HCT116 (cell line): ENCODE results near the gene FHOD1. TPM values are rescaled to one million over a fixed set of nuclear protein-coding genes. Genes with fewer than 3 reads are reported as not detected.

Source experiments
- ATAC-seq: fragments of 200-7000 bp; cut with Tn5 transposase; 2 replicates; pipeline ENCODE4 v1.9.1; 2020; ENCODE audit warnings: mild to moderate bottlenecking, moderate library complexity
- BruUV-seq: library from RNA; stranded (reverse); fragments of 400-500 nt; replicated peaks from 2 replicates; lab custom pipeline; 2021; lab: Mats Ljungman, UMichigan
- CTCF ChIA-PET: fragments of 300-600 bp; sonication (Branson Sonifier 250); formaldehyde crosslinking; loops from one replicate; lab custom pipeline; 2021; ENCODE audit warnings: antibody characterized with exemption; lab: Charles Lee
- POLR2A ChIA-PET: fragments of 300-600, 350-600 bp; sonication (Branson Sonifier 250); formaldehyde crosslinking; loops from one replicate; lab custom pipeline; 2021; ENCODE audit warnings: antibody characterized with exemption; lab: Charles Lee
- RAD21 ChIA-PET, 2 experiments: fragments of 300-600 bp; sonication (Branson Sonifier 250); formaldehyde crosslinking; loops; one replicate each; lab custom pipeline; 2023; ENCODE audit warnings: low total read pairs in 2 of 2; ENCODE audit not compliant: uncharacterized antibody in 2 of 2, unreplicated experiment in 2 of 2, low non-redundant PET in 1 of 2; lab: Charles Lee
- DNase-seq: peaks from one replicate; pipeline ENCODE4 v3.0.0-alpha.2; 2010; ENCODE audit warnings: low read depth, low spot score
- H2AFZ ChIP-seq: fragments of 200-600 bp; shearing (Covaris generic), sonication (generic); 2 replicates; pipeline ENCODE4 v1.6.1; 2017; ENCODE audit warnings: low read depth, mixed run types, mixed read lengths, antibody characterized with exemption, low read length; ENCODE audit not compliant: poor library complexity, severe bottlenecking
- H3K27ac ChIP-seq: 2 replicates; pipeline ENCODE4 v1.5.1; 2012; ENCODE audit warnings: low read depth, low read length
- H3K27me3 ChIP-seq: fragments of 200-600 bp; sonication (generic); 2 replicates; pipeline ENCODE4 v1.6.1; 2016; ENCODE audit warnings: mixed run types, low read length, mixed read lengths; ENCODE audit not compliant: insufficient read depth
- H3K36me3 ChIP-seq, 2 experiments: fragments of 200-500 bp in 1 of 2; fragments of 200-600 bp in 1 of 2; sonication (Bioruptor generic) in 1 of 2; sonication (generic) in 1 of 2; 2 replicates each; pipeline versions ENCODE4 v1.5.1 to v1.6.1; 2014 to 2016; ENCODE audit warnings: low read length in 2 of 2, inconsistent platforms in 1 of 2, mixed read lengths in 1 of 2, mixed run types in 1 of 2; ENCODE audit not compliant: insufficient read depth in 2 of 2, control insufficient read depth in 1 of 2
- H3K4me1 ChIP-seq, 2 experiments: fragments of 200-600 bp in 1 of 2; sonication (generic) in 1 of 2; 2 replicates each; pipeline versions ENCODE4 v1.5.1 to v1.6.1; 2012 to 2017; ENCODE audit warnings: low read length in 2 of 2, inconsistent platforms in 1 of 2, mild to moderate bottlenecking in 1 of 2, mixed read lengths in 1 of 2, mixed run types in 1 of 2, moderate library complexity in 1 of 2; ENCODE audit not compliant: insufficient read depth in 2 of 2, control insufficient read depth in 1 of 2
- H3K4me2 ChIP-seq: fragments of 200-600 bp; sonication (generic); 2 replicates; pipeline ENCODE4 v1.6.1; 2017; ENCODE audit warnings: mixed run types, low read length, mixed read lengths
- H3K4me3 ChIP-seq, 2 experiments: fragments of 200-600 bp in 1 of 2; sonication (generic) in 1 of 2; replicated peaks in 1 of 2; 2 replicates each; pipeline ENCODE4 v1.5.1; 2011 to 2016; ENCODE audit warnings: low read length in 2 of 2, control low read depth in 1 of 2, low read depth in 1 of 2, mild to moderate bottlenecking in 1 of 2, mixed read lengths in 1 of 2, mixed run types in 1 of 2
- H3K79me2 ChIP-seq: fragments of 200-600 bp; sonication (generic); 2 replicates; pipeline ENCODE4 v1.6.1; 2017; ENCODE audit warnings: mild to moderate bottlenecking, mixed run types, low read length, moderate library complexity, mixed read lengths; ENCODE audit not compliant: insufficient read depth
- H3K9ac ChIP-seq: fragments of 200-600 bp; sonication (generic); 2 replicates; pipeline ENCODE4 v1.6.1; 2016; ENCODE audit warnings: low read length, mixed read lengths
- H3K9me2 ChIP-seq: fragments of 200-600 bp; sonication (generic), shearing (Covaris generic); 2 replicates; pipeline ENCODE4 v1.6.1; 2017; ENCODE audit warnings: mixed run types, mild to moderate bottlenecking, moderate library complexity; ENCODE audit not compliant: insufficient read depth
- H3K9me3 ChIP-seq, 2 experiments: fragments of 200-500 bp in 1 of 2; fragments of 200-600 bp in 1 of 2; sonication (Bioruptor generic) in 1 of 2; sonication (generic) in 1 of 2; 2 replicates each; pipeline ENCODE4 v1.6.1; 2014 to 2017; ENCODE audit warnings: low read length in 2 of 2, mixed read lengths in 2 of 2, inconsistent platforms in 1 of 2, low read depth in 1 of 2, mild to moderate bottlenecking in 1 of 2, mixed run types in 1 of 2, moderate library complexity in 1 of 2; ENCODE audit not compliant: control insufficient read depth in 1 of 2, insufficient read depth in 1 of 2
- H4K20me1 ChIP-seq: fragments of 200-600 bp; sonication (generic), shearing (Covaris generic); 2 replicates; pipeline ENCODE4 v1.6.1; 2017; ENCODE audit warnings: mixed run types, mild to moderate bottlenecking, moderate library complexity; ENCODE audit not compliant: insufficient read depth
- ATF3 ChIP-seq: IDR thresholded peaks from 2 replicates; pipeline ENCODE4 v1.6.1; 2012
- CBX3 ChIP-seq: IDR thresholded peaks from 2 replicates; pipeline ENCODE4 v1.6.1; 2012; ENCODE audit warnings: low read depth
- CEBPB ChIP-seq: IDR thresholded peaks from 2 replicates; pipeline ENCODE4 v1.6.1; 2012; ENCODE audit warnings: low read depth
- ELF1 ChIP-seq: IDR thresholded peaks from 2 replicates; pipeline ENCODE4 v1.6.1; 2012; ENCODE audit warnings: low read depth, borderline replicate concordance
- EZH2phosphoT487 ChIP-seq: fragments of 200-600 bp; IDR thresholded peaks from 2 replicates; pipeline ENCODE4 v1.6.1; 2018; ENCODE audit warnings: antibody characterized with exemption, borderline replicate concordance
- FOSL1 ChIP-seq: IDR thresholded peaks from 2 replicates; pipeline ENCODE4 v1.6.1; 2012; ENCODE audit warnings: low read depth
- JUND ChIP-seq: IDR thresholded peaks from 2 replicates; pipeline ENCODE4 v1.6.1; 2012
- POLR2A ChIP-seq: IDR thresholded peaks from 2 replicates; pipeline ENCODE4 v1.7.0; 2011; ENCODE audit warnings: borderline replicate concordance; ENCODE audit not compliant: insufficient read depth, insufficient read length; ENCODE audit errors: extremely low read depth
- RAD21 ChIP-seq: IDR thresholded peaks from 2 replicates; pipeline ENCODE4 v1.6.1; 2012; ENCODE audit warnings: low read depth, mild to moderate bottlenecking
- SP1 ChIP-seq: IDR thresholded peaks from 2 replicates; pipeline ENCODE4 v1.6.1; 2012; ENCODE audit warnings: low read depth
- SRF ChIP-seq: IDR thresholded peaks from 2 replicates; pipeline ENCODE4 v1.6.1; 2012; ENCODE audit warnings: low read depth
- YY1 ChIP-seq: IDR thresholded peaks from 2 replicates; pipeline ENCODE4 v1.6.1; 2011; ENCODE audit warnings: low read length, low read depth, moderate library complexity, mild to moderate bottlenecking; ENCODE audit not compliant: insufficient replicate concordance; ENCODE audit errors: extremely low read depth
- ZBTB33 ChIP-seq: IDR thresholded peaks from 2 replicates; pipeline ENCODE4 v1.6.1; 2011; ENCODE audit warnings: mild to moderate bottlenecking, low read length, moderate library complexity; ENCODE audit not compliant: insufficient replicate concordance; ENCODE audit errors: extremely low read depth
- intact Hi-C: fragments of 100-400 bp; cut with micrococcal nuclease; formaldehyde crosslinking; loops from 2 replicates; pipeline ENCODE4 v1.10.0; 2022
- total RNA-seq: library from RNA; stranded (reverse); gene quantifications from one replicate; pipeline ENCODE4 v1.2.1, GENCODE V29; 2021; ENCODE audit not compliant: unreplicated experiment

FHOD1 gene
- total RNA-seq, 1 experiment from 2014 or later: 69.2 TPM

GRCh38 chr16:67287960-67288359, 40.7 kb upstream of the FHOD1 start:
- H3K4me2 ChIP-seq: no peak overlapping the region
- DNase-seq (no peak), ATAC-seq (no peak)
- H3K9me3 ChIP-seq: no peaks in the 10 kb centered on the region
- no peaks in the 10 kb centered on the region for H4K20me1 ChIP-seq
- H3K4me1 ChIP-seq: peaks cover 3 to 20% of the 10 kb centered on the region in 2 experiments; a peak in 3 of 4 replicates
- ChIA-PET RAD21 (no interaction called here), CTCF (no interaction called here), POLR2A (no interaction called here)
- H3K79me2 ChIP-seq: no peaks in the 10 kb centered on the region
- no peak overlapping the region for H3K27ac ChIP-seq
- H3K36me3 ChIP-seq: no peaks in the 10 kb centered on the region; a peak in 1 of 4 replicates
- no peaks in the 10 kb centered on the region for H3K27me3 ChIP-seq
- H3K9me2 ChIP-seq: no peaks in the 10 kb centered on the region
- TF ChIP-seq POLR2A: no peak
- no peak for TF ChIP-seq CEBPB
- TF ChIP-seq JUND: no peak
- no peak for TF ChIP-seq YY1
- no peak for TF ChIP-seq CBX3
- TF ChIP-seq ELF1: no peak
- no peak for TF ChIP-seq FOSL1
- TF ChIP-seq RAD21: no peak
- no peak for TF ChIP-seq SRF
- TF ChIP-seq EZH2phosphoT487: no peak
- no peak for TF ChIP-seq ZBTB33
- TF ChIP-seq SP1: no peak
- TF ChIP-seq ATF3: no peak
- no peak overlapping the region for H3K4me3 ChIP-seq
- intact Hi-C loops: no loop called here
- no TSS peak for BruUV-seq
- no peak overlapping the region for H3K9ac ChIP-seq
- H2AFZ ChIP-seq: no peak overlapping the region
